ENCODE results near the gene RAC3. TPM values are rescaled to one million over a fixed set of nuclear protein-coding genes. Genes with fewer than 3 reads are reported as not detected.
A peak's percentile ranks its signal among the peaks of the same experiment; 100 is the strongest.

Gene RAC3
- total and polyA plus RNA-seq, 7 donors = 0.60 to 11.8 (median 2.8) TPM

- no peak for DNase-seq
- 95% methylated on average over 8 of the region's 8 CpGs for WGBS, 2 donors
- no peaks in the 10 kb centered on the region for H3K9me3 ChIP-seq
- TF ChIP-seq POLR2AphosphoS5 (IDR thresholded peaks at IDR 0.05) = no peak
- TF ChIP-seq CTCF (IDR thresholded peaks at IDR 0.05) = no peak
- no peak for TF ChIP-seq POLR2A (IDR thresholded peaks at IDR 0.05)
- TF ChIP-seq EP300 (IDR thresholded peaks at IDR 0.05) = no peak
- no peak overlapping the region for H3K27ac ChIP-seq
- H3K4me3 ChIP-seq = no peak overlapping the region
- intact Hi-C loops (cut with DNase I) = no loop called here
- H3K4me1 ChIP-seq = peaks cover 3 to 36% (median 32%) of the 10 kb centered on the region in 4 donors
- no peaks in the 10 kb centered on the region for H3K36me3 ChIP-seq
- H3K27me3 ChIP-seq = peaks cover 6 to 21% (median 18%) of the 10 kb centered on the region in 3 donors
Observed at GRCh38 chr17:82035488-82035887, 4.0 kb downstream of the RAC3 start.

GRCh38 chr17:82035956-82036633 is 4.6 kb downstream of the RAC3 start:
- H3K4me3 ChIP-seq = peak overlapping the region in 3 of 4 donors; percentile 58 to 77 (median 66)
- H3K27me3 ChIP-seq = peaks cover 6 to 21% (median 18%) of the 10 kb centered on the region in 3 donors
- no peak for DNase-seq
- H3K9me3 ChIP-seq = no peaks in the 10 kb centered on the region
- H3K27ac ChIP-seq = peak overlapping the region; percentile 93 to 98 (median 98)
- intact Hi-C loops (cut with DNase I) = loop anchor here (2.0 kb wide), 1 partner anchor 63 kb away; the partner anchor contains the start of gene FASN
- no peaks in the 10 kb centered on the region for H3K36me3 ChIP-seq
- 79 to 92% methylated on average over 20 of the region's 20 CpGs for WGBS, 2 donors
- no peak for TF ChIP-seq CTCF (IDR thresholded peaks at IDR 0.05)
- no peak for TF ChIP-seq POLR2AphosphoS5 (IDR thresholded peaks at IDR 0.05)
- no peak for TF ChIP-seq EP300 (IDR thresholded peaks at IDR 0.05)
- TF ChIP-seq POLR2A (IDR thresholded peaks at IDR 0.05) = no peak
- H3K4me1 ChIP-seq = peaks cover 3 to 30% (median 26%) of the 10 kb centered on the region in 4 donors

GRCh38 chr17:82036634-82037091 is 5.2 kb downstream of the RAC3 start:
- Histone ChIP-seq H3K4me1 (peaks cover 3 to 28% (median 23%) of the 10 kb centered on the region in 4 donors), H3K27ac (peak overlapping the region; percentile 93 to 98 (median 98)), H3K9me3 (no peaks in the 10 kb centered on the region), H3K4me3 (peak overlapping the region; percentile 58 to 77 (median 65)), H3K27me3 (peaks cover 6 to 21% (median 18%) of the 10 kb centered on the region in 3 donors), H3K36me3 (no peaks in the 10 kb centered on the region)
- WGBS, 2 donors = 16 to 40% methylated on average over 23 of the region's 23 CpGs
- TF ChIP-seq EP300 (IDR thresholded peaks at IDR 0.05) = no peak
- no peak for TF ChIP-seq CTCF (IDR thresholded peaks at IDR 0.05)
- TF ChIP-seq POLR2AphosphoS5 (IDR thresholded peaks at IDR 0.05) = no peak
- no peak for TF ChIP-seq POLR2A (IDR thresholded peaks at IDR 0.05)
- no peak for DNase-seq
- intact Hi-C loops (cut with DNase I) = loop anchor here (2.0 kb wide), 1 partner anchor 62 kb away; the partner anchor contains the start of gene FASN

GRCh38 chr17:82037092-82037888 is 5.8 kb downstream of the RAC3 start, which contains the start of gene DCXR:
DCXR (minus strand) TSS chr17:82037697; CDS start chr17:82037682, 15 bp downstream.
- intact Hi-C loops (cut with DNase I) = loop anchor here (2.0 kb wide), 1 partner anchor 62 kb away; the partner anchor contains the start of gene FASN
- TF ChIP-seq POLR2AphosphoS5 (IDR thresholded peaks at IDR 0.05) = peak; percentile 95 to 97 (median 96)
- peak; percentile 71 to 93 for TF ChIP-seq POLR2A (IDR thresholded peaks at IDR 0.05)
- TF ChIP-seq CTCF (IDR thresholded peaks at IDR 0.05) = peak in 3 of 4 experiments; percentile 36 to 78 (median 43)
- TF ChIP-seq EP300 (IDR thresholded peaks at IDR 0.05) = no peak
- Histone ChIP-seq H3K4me3 (peak within 1 kb of the TSS; percentile 58 to 77 (median 65)), H3K36me3 (no peaks in the 10 kb centered on the region), H3K27ac (peak within 1 kb of the TSS; percentile 93 to 98 (median 98)), H3K9me3 (no peaks in the 10 kb centered on the region), H3K27me3 (peaks cover 2 to 16% (median 13%) of the 10 kb centered on the region in 3 donors), H3K4me1 (peaks cover 3 to 22% (median 17%) of the 10 kb centered on the region in 4 donors)
- 0 to 1% methylated on average over 92 of the region's 92 CpGs for WGBS, 2 donors
- peak; percentile 99 for DNase-seq

All from sigmoid colon (tissue), 7 donors.